Smooth muscle cell (in vitro differentiated cells): ENCODE results near the gene OPRL1. TPM values are rescaled to one million over a fixed set of nuclear protein-coding genes. Genes with fewer than 3 reads are reported as not detected.

ENCODE experiments used
- DNase-seq: peaks from one replicate; lab custom pipeline; 2025; ENCODE audit not compliant: unreplicated experiment; lab: John Stamatoyannopoulos, UW
- H2AFZ ChIP-seq: fragments of 200-600 bp; sonication (generic); 2 replicates; pipeline ENCODE4 v1.6.0; 2016; ENCODE audit warnings: antibody characterized with exemption, low read depth, mild to moderate bottlenecking
- H3F3A ChIP-seq: fragments of 200-600 bp; sonication (generic); 2 replicates; pipeline ENCODE4 v1.6.0; 2017; ENCODE audit warnings: antibody characterized with exemption, low read depth
- H3K27ac ChIP-seq: fragments of 200-600 bp; sonication (generic); 2 replicates; pipeline ENCODE4 v1.5.1; 2016; ENCODE audit warnings: low read depth, mild to moderate bottlenecking
- H3K27me3 ChIP-seq: fragments of 200-600 bp; sonication (generic); 2 replicates; pipeline ENCODE4 v1.6.1; 2016; ENCODE audit warnings: low read depth, mild to moderate bottlenecking
- H3K36me3 ChIP-seq: fragments of 200-600 bp; sonication (generic); 2 replicates; pipeline ENCODE4 v1.5.1; 2016; ENCODE audit warnings: low read depth
- H3K4me1 ChIP-seq: fragments of 200-600 bp; sonication (generic); 2 replicates; pipeline ENCODE4 v1.5.1; 2016; ENCODE audit warnings: low read depth
- H3K4me2 ChIP-seq: fragments of 200-600 bp; sonication (generic); 2 replicates; pipeline ENCODE4 v1.6.0; 2016; ENCODE audit warnings: mild to moderate bottlenecking
- H3K4me3 ChIP-seq: fragments of 200-600 bp; sonication (generic); 2 replicates; pipeline ENCODE4 v1.5.1; 2016; ENCODE audit warnings: mild to moderate bottlenecking
- H3K79me2 ChIP-seq: fragments of 200-600 bp; sonication (generic); 2 replicates; pipeline ENCODE4 v1.6.0; 2016; ENCODE audit warnings: low read depth, mild to moderate bottlenecking
- H3K9ac ChIP-seq: fragments of 200-600 bp; sonication (generic); 2 replicates; pipeline ENCODE4 v1.6.0; 2016; ENCODE audit warnings: low read depth
- H3K9me3 ChIP-seq: fragments of 200-600 bp; sonication (generic); replicated peaks from 2 replicates; pipeline ENCODE4 v1.5.1; 2016; ENCODE audit warnings: low read depth
- H4K20me1 ChIP-seq: fragments of 200-600 bp; sonication (generic); 2 replicates; pipeline ENCODE4 v1.6.0; 2016; ENCODE audit warnings: low read depth
- CTCF ChIP-seq: fragments of 200-600 bp; sonication (generic); IDR thresholded peaks from 2 replicates; pipeline ENCODE4 v1.5.1; 2017; ENCODE audit warnings: borderline replicate concordance, mild to moderate bottlenecking, antibody characterized with exemption; ENCODE audit not compliant: insufficient read depth, poor library complexity, severe bottlenecking
- WGBS: methylation state at CpG from one replicate; pipeline ENCODE4 v1.1.7; 2016; ENCODE audit warnings: low lambda C conversion rate; 5-methylcytosine and 5-hydroxymethylcytosine counted together
- polyA plus RNA-seq: library from polyadenylated mRNA; unstranded; fragments of >200 nt; fragmentation: Nextera tagmentation; extraction: Ambion mirVana; gene quantifications from 2 replicates; pipeline ENCODE4 v1.2.1, GENCODE V29; 2016
- total RNA-seq: library from RNA; depleted of rRNA; stranded (reverse); fragments of >200 nt; gene quantifications from 2 replicates; pipeline ENCODE4 v1.2.3, GENCODE V29; 2014

Gene OPRL1
- total and polyA plus RNA-seq, 2 experiments from 2014 or later = 3.1 to 6.4 TPM

- no peak for DNase-seq
Measured at GRCh38 chr20:64113796-64114355, 34.0 kb downstream of the OPRL1 start.

GRCh38 chr20:64114356-64114971, 34.6 kb downstream of the OPRL1 start:
- no peaks in the 10 kb centered on the region for H3K79me2 ChIP-seq
- H3K36me3 ChIP-seq = no peaks in the 10 kb centered on the region
- TF ChIP-seq CTCF = no peak
- no peaks in the 10 kb centered on the region for H4K20me1 ChIP-seq
- no peak overlapping the region for H3K27ac ChIP-seq
- H3F3A ChIP-seq = no peaks in the 10 kb centered on the region
- no peak for DNase-seq
- H3K4me1 ChIP-seq = no peaks in the 10 kb centered on the region
- H3K4me3 ChIP-seq = no peak overlapping the region
- 84% methylated on average over 14 of the region's 14 CpGs for WGBS
- H2AFZ ChIP-seq = no peak overlapping the region
- no peak overlapping the region for H3K4me2 ChIP-seq
- H3K9me3 ChIP-seq = no peaks in the 10 kb centered on the region
- H3K9ac ChIP-seq = no peak overlapping the region
- no peaks in the 10 kb centered on the region for H3K27me3 ChIP-seq

More at GRCh38 chr20:64113796-64114355, 34.0 kb downstream of the OPRL1 start:
- no peak for TF ChIP-seq CTCF
- Histone ChIP-seq H3K36me3 (no peaks in the 10 kb centered on the region), H3K79me2 (no peaks in the 10 kb centered on the region), H3K27me3 (no peaks in the 10 kb centered on the region), H3K9ac (no peak overlapping the region), H3K27ac (no peak overlapping the region), H3K9me3 (no peaks in the 10 kb centered on the region), H3F3A (no peaks in the 10 kb centered on the region), H2AFZ (no peak overlapping the region), H3K4me2 (no peak overlapping the region), H3K4me3 (no peak overlapping the region), H4K20me1 (no peaks in the 10 kb centered on the region), H3K4me1 (no peaks in the 10 kb centered on the region)
- 93% methylated on average over 13 of the region's 13 CpGs for WGBS

- H3K4me3 ChIP-seq = no peak overlapping the region
- no peak overlapping the region for H3K9ac ChIP-seq
- 83% methylated on average over 14 of the region's 14 CpGs for WGBS
- no peaks in the 10 kb centered on the region for H3K79me2 ChIP-seq
- no peaks in the 10 kb centered on the region for H3K9me3 ChIP-seq
- no peaks in the 10 kb centered on the region for H3K36me3 ChIP-seq
- no peak overlapping the region for H2AFZ ChIP-seq
- no peaks in the 10 kb centered on the region for H4K20me1 ChIP-seq
- no peaks in the 10 kb centered on the region for H3K4me1 ChIP-seq
- no peak overlapping the region for H3K27ac ChIP-seq
- no peaks in the 10 kb centered on the region for H3K27me3 ChIP-seq
- no peaks in the 10 kb centered on the region for H3F3A ChIP-seq
- no peak for TF ChIP-seq CTCF
- no peak for DNase-seq
- no peak overlapping the region for H3K4me2 ChIP-seq
Measured at GRCh38 chr20:64115171-64115911, 35.5 kb downstream of the OPRL1 start.
